NCI-H526 (cell line): ENCODE data around the gene CCDC192.
"Not testable (repeated sequence)": the region's sequence is repeated elsewhere in the genome, so short reads cannot be mapped to it uniquely, and the experiment has no call there.

Experiments
- DNase-seq, 2 experiments: peaks; one replicate each; lab custom pipeline; 2025; lab: John Stamatoyannopoulos, UW

The CCDC192 gene, protein sequence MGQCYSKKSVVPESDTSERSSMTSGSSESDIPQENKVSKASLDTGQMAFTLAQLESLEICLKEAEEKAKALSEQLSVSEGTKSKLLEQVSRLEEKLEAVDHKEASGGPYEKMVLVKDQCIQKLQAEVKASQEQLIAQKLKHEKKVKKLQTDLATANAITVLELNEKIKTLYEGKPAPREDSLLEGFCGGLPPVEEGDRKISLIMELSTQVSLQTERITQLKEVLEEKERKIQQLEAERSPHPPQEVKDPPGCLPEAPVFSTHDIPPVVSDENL

DNA sequence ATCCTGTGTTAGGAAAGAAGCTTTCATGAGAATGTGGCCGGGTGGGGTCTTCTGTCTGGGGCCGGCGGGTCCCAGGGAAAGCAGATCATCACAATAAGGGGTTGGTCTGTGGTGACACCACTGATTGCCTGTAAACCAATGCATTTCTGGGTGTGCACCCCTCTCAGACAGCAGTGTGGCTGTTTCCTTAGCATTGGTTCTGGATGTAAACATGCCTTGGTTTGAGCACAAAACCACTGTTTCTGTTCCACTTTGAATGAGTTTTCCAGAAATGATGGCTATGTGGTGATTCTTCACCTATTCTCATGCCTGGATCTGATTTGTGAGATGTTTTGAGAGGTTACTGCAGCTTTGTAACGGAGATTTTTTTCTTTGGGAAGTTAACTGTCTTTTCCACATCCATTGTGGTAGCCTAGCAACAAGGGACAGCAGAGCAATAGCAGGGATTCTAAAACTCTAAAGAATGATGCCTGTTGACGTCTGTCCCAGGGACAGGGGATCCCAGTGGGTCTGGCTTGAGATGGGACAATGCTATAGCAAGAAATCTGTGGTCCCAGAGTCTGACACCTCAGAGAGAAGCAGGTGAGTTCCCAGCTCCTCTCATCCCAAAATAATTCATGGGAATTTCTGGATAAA, at the start of gene CCDC192:
Gene CCDC192 (plus strand): TSS at position 466 of the 636 bp plus-strand sequence. CDS start 55 bp downstream, at position 521.
- DNase-seq: no peak

DNA sequence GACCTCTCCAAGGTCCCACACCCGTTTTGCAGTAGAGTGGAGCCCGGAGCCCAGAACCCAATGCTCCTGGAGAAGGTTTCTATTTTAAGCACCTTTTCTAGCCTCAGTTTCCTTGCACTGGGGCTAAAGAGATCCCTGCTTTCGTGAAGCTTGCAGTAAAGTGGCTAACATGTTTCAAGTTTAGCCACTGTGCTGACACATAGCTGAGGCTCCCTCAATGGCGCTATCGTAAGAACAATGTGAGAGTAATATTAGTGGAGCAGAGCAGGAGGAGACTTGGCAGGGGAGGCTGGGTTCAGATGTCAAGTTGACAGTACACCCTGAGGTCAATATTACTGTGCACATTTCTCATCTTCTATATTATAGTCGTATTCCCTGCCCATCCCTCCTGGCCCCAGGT, 46.4 kb upstream of the CCDC192 start:
- no peak for DNase-seq

DNA sequence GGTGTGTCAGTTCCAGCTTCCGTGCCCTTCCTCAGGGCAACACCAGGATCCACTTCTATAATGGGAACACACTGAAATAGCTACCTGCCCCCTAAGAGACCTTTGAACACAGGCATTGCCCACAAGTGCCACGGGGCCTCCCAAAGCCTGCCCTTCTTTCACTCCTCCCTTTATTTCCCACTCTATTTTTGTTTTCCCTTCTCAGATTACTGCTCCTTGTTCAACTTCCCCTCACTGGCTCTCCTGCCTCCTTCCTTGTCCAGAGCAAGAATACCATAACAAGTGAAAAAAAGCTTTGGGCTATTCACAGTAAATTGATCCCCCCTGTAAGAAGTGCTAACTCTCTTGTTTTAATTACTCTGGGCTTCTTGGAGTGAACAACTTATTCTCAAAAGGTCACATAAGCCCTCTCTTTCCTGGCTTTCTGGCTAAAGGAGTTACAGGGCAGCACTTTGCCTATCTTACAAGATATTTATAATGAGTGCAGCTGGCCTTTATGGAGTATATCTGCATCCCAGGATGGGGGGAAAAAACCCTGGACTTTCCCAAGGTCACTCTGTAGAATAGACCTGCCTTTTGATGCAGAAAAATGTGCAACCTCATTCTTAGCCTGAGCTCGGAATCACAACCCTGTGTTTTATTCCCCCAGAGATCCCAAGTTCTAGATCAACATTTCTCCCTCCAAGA, 43.0 kb upstream of the CCDC192 start:
- DNase-seq: no peak

DNA sequence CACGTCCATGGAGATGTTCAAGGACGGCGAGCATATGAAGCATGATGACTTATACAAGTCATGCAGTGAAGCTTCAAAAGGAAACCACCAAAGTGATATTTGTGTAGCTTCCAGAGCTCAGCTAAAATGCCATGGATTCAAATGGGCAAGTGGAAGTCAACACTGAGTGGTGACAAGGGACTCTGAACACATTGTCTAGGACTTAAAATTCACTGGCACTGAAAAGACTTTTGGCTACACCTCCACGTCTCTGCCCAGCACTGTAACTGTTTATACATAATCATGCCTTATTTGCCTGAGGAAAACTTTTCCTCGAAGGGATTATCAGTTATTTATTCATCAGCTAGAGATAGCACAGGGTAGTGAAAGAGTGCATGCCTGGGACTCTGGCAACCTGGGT, 39.1 kb upstream of the CCDC192 start:
- no peak for DNase-seq

DNA sequence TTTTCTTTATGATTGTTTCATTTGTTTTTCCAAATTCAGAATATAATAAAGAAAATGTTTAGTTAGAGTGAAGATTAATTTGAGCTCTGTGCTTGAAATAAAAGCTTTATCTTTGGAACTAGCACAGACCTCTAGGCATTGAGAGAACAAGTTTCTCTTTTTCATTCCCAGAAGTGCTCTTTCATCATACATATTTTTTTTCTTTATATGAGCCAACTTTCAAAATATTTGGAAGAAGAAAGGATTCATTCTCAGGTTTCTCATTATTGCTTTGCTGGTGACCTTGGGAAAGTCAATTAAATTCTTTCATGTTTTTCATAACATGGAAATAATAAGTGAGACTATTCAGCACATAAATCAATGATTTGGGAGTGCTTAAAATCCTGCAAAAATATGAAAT, 37.5 kb upstream of the CCDC192 start:
- DNase-seq: no peak

DNA sequence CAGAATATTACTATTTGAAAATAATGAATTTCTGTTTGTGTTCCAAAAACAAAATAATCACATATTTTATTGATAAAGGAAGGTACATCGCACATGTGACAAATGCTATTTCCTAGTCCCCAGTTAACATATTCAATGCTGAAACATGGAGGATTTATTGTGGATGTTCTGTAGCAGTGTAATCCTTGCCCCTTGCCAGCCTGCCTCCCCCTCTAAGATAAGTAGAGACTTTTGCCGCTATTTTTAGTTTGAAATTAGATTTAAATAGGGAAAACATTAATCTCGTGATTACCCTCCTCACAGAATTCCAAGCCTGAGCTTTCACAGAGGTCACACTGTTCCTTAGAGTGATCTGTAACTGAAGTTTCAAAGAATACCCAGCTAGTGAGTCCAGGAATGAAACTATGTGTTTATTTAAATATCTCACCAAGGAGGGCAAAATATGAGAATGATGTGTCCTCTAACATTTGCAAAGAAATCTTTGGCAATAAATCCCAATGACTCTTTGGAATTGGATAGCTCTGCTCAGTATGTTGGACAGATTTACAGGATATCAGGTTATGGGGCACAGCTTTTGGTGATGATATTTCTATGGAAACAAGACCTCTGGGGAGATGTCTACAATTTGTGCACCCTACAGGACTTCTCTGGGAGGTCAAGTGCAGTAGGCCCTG, 37.0 kb upstream of the CCDC192 start:
- no peak for DNase-seq

DNA sequence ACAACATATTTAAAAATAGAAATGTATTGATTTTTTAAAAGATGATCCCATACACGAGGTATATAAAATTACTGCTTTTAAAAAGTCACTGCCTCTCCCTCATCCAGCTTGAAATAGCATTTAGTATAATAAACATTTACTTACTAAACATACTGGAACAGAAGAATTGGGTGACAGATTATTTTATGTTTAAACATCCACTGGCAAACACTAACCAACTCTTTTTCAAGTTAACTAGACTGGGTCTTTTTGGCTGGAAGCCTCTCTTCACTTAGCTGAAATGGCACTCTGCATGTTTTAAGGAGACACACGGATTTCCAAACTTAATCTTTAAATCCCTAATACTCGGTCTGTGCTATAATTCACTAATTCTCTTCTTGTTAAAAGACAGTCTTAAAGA, 35.3 kb upstream of the CCDC192 start:
- no peak for DNase-seq

DNA sequence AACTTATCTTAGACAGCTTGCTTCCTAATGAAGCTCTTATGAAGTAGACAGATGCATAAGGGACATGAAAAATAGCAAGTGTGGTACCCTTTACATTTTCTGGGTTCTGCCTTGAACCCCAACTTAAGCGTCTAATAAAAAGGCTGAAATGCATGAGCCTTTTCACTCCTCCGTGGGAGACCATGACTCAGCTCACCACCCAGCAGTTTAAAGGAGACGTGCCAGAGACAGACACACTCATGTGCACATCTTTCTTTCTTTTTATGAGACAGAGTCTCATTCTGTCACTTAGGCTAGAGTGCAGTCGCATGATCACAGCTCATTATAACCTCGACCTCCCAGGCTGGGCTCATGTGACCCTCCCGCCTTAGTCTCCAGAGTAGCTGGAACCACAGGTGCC, 32.0 kb upstream of the CCDC192 start:
- no peak for DNase-seq

DNA sequence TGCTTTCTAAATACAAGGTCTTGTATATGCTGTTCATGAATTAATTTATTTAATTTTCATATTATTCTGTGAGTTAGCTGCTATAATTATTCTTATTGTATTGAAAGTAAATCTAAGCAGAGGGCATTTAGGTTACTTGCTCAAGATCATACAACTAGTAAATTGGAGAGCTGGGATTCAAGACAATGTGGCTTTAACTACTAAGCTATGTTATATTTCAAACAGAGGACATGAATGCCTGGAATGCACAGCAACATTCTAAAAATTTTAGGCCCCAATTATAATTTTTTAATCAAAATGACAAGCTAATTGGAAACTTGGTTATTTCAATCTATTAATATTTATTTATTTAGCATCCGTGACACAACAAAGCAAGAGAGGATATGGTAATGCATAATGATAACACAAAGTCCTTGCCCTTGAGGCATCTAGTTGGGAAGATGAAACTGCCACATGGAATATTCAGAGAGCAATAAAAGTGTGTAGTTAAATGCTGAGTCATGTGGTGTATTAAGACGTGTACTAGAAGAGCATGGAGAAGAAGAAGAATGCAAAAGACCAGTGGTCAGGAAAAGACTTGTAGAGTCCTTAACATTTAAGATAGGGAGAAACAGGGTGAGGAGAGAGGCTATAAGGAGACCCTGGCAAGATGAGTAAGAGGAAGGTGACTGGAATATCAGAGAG, 29.9 kb upstream of the CCDC192 start:
- no peak for DNase-seq

DNA sequence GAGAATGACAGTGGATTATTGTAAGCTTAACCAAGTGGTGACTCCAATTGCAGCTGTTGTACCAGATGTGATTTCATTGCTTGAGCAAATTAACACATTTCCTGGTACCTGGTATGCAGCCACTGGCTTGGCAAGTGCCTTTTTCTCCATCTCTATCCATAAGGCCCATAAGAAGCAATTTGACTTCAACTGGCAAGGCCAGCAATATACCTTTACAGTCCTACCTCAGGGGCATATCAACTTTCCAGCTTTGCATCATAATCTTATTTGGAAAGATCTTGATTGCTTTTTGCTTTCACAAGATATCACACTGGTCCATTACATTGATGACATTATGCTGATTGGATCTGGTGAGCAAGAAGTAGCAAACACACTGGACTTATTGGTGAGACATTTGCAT, 26.2 kb upstream of the CCDC192 start:
- DNase-seq: not testable (repeated sequence)

DNA sequence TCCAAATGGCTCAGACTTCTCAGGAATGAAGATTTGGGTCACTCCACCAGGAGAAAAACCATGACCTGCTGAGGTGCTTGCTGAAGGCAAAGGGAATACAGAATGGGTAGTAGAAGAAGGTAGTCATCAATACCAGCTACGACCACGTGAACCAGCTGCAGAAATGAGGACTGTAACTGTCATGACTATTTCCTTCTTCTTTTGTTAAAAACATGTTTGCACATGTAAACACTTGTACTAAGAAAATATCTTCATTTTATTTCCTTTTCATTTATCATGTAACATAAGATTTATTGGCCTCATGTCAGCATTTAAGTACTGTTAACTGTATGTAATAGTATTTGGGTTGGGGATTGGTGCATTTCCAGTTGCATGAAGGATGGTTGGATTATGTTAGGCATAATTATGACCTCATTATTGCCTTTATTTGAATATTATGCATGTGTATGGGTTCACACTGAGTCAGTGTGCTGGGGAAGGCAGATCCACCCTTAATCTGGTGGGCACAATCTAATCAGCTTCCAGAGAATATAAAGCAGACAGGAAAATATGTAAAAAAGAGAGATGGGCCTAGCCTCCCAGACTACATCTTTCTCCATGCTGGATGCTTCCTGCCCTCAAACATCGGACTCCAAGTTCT, 23.4 kb upstream of the CCDC192 start:
- not testable (repeated sequence) for DNase-seq

DNA sequence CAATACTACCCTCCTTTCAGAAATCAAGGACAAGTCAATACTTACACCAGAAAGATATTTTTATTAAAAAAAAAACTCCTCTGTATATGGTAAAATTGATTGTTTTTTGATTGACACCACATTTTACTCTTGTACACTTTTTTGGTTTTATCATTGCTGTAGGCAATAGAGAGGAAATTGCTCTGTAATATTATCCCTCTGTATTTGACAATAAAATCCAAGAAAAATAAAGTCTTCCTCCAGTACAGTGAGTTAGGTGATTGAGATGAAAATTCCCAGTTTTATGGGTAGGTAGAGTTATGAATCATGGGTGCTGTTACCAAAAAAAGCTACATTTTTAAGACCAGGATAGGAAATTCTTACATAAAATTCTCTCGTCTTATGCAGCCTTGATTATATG, 22.6 kb upstream of the CCDC192 start:
- DNase-seq: no peak

DNA sequence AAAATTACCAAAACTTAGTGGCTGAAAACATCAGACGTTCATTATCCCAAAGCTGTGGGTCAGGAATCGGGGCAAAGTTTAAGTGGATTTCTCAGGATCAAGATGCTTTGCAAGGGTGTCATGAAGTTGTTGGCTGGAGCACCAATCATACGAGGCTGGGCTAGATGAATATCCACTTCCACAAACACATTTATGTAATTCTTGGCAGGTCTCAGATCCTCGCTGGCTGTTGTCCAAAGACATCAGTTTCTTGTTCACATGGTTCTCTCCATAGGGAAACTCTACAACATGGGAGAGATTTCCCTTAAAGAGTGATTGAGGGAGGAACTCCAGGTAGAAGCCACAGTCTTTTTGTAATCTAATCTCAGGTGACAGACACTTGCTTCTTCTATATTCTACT, 20.2 kb upstream of the CCDC192 start:
- DNase-seq: no peak

DNA sequence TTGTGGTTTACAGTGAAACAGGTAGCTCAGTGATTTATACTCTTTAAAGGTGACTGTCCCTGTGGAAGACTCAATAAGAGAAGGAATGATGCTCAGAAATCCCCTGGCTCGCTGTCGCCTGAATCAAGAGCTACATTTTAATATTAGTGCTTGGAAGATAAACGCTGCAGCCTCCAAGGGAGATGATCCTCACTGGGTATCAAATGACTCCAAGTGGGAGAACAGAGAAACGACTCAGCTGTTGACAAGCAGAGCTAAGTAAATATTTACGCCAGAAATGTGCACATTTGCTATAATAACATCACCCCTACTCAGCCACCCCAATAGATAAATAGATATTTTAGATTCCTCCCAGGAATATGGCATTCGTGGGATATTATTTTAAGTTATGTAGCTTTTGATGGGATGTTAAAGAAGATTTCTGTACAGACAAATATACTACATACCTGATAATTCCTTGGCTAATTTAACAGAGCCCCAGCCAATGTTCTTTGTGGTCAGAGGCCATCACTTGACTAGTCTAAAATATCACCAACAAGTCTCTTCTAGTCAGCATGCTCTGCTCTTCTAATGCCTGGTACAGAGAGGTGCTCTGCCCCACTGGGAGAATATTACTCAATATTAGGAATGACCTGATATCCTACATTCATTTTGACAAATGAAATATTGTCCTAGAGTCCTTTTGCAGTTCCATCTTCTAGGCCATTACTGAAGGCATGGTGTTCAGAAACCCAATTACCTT, 18.3 kb upstream of the CCDC192 start:
- DNase-seq: no peak

DNA sequence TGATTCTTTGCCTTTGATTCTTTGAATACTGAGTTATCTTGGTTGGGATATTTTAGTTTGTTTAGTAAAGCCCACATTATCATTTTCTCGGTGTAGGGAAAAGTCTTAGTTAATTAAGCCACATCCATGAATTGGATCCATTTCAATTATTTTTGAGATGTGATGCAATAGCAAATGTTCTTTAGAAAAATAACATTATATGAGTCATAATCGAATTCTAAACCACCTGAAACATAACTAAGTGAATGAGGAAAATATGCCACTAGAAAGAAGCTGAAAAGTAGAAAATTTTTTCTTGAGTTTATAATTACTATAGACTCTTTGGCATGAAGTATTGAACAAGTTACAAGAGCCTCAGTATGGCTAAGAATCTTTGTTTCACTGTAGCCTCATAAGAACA, 17.5 kb upstream of the CCDC192 start:
- no peak for DNase-seq

DNA sequence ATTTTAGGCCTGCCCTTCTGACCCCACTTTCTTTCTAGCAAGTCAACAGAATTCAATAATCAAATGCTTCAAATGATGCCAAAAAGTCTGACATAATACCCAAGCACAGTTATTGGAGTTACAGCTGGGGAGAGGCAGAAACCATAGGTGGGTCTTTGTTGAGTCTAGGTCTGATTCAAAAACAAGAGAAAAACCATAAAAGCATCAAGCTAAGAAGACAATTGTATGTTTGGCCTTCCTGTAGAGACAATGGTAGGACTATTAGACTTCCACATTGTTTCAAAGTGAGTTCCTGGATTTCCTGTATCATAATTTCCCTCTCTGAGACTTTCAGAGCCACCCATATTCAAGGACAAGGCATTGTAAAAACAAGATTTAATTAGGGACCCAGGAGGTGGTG, 16.8 kb upstream of the CCDC192 start:
- no peak for DNase-seq

DNA sequence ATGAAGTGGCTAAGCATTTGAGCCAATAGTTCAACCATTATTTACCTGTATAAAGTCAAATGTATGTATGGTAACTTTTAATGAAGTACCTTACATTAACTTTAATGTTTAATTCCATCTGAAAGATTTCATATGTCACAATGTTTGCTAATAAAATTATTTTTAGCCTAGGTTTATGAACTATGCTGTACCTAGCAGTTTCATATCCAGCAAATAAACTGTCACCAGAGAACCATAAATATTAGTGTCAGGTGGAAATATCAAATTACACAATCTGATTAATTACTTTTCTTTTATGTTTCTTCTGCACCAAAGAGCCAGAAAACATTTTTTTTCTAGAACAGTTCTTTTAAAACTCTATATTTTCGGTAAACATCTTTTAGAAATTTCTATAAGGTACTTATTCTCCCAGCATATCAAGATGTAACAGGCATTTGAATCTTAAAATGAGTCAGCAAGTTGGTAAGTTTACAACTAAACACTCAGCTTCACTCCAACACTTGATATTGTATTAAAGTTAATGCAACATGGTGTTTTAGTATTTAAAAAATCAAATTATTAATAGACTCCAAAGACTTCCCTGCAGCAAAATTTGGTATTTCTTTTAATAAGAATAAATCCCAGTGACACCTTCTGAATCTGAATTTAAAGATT, 8.5 kb upstream of the CCDC192 start:
- no peak for DNase-seq

DNA sequence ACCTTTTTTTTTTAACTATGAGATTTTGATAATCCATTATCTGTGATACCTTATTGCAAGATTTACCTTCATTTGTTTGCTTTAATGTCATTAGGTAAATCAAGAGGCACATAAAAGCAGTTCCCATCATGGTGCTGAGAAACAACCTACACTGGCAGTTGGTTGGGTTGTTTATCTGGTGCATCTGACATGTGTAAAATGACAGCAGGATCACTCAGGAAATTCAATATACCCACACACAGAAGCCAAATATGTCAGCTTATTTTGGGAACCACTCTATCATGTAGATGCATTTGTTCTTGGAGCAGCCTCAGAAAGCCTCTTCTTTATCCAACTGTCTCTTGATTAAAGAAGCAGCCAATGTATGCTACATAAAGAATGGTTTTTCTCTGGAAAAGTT, 7.8 kb upstream of the CCDC192 start:
- peak in 1 of 2 experiments; percentile 1 for DNase-seq

DNA sequence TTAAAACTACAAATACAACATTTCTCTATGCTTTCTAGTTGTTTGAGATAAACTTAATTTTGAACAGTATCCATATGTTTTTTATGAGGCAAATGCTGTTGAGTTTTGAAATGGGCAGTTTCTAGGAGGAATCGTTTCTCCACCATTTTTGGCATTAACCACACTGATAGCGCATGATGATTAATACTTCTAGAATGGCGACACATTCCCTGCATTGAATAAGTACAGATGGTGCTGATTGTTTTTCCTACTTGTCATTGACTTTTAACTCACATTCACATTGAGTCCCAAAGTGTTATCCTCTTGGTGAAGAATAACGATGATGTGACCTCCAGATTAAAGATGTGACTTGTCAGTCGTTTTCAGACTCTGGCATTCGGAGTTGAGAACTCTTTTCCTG, 6.5 kb upstream of the CCDC192 start:
- no peak for DNase-seq

DNA sequence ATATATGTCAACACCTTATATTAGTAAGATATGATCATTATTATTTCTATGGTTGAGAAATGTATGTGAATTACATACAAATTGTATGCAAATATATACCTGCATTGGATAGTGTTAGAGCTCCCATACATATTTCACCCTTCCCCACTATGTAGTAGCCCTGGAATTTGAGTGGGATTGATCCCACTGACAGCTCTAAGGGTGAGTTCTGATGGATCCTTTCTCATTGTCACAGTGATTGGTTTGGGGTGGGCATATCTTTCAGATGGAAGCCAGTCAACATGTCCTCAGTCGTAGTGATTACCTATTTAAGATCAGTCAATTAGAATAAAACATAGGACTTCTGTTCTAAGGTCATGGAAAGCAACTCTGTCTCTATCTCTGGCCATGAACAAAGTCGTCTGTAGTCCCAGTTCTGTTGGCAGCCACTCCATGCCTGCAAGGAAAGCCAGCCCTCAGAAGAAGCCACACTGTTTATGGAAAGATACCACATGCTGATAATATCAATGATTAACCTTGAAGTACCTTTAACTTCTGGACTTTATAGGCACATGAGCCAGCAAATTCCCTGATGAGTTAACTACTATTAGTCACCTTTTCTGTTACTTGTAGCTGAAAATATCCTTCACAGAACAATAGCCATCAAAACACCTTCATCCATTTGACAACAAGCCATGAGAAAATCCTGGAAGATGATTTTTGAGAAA, 5.1 kb upstream of the CCDC192 start:
- DNase-seq: peak; percentile 16 to 19
